Neural progenitor cell (in vitro differentiated cells): ENCODE measurements around the gene WDR86.

Experiments used
- EZH2 ChIP-seq: fragments of 200-600 bp; sonication (generic); IDR thresholded peaks from 2 replicates; pipeline ENCODE4 v1.6.1; 2017; ENCODE audit warnings: antibody characterized with exemption, mild to moderate bottlenecking, moderate library complexity
- TF ChIP-seq, protein P1 (sequence below): fragments of 200-600 bp; sonication (generic); IDR thresholded peaks from 2 replicates; pipeline ENCODE4 v1.5.1; 2017; ENCODE audit warnings: antibody characterized with exemption, mild to moderate bottlenecking

DNA sequence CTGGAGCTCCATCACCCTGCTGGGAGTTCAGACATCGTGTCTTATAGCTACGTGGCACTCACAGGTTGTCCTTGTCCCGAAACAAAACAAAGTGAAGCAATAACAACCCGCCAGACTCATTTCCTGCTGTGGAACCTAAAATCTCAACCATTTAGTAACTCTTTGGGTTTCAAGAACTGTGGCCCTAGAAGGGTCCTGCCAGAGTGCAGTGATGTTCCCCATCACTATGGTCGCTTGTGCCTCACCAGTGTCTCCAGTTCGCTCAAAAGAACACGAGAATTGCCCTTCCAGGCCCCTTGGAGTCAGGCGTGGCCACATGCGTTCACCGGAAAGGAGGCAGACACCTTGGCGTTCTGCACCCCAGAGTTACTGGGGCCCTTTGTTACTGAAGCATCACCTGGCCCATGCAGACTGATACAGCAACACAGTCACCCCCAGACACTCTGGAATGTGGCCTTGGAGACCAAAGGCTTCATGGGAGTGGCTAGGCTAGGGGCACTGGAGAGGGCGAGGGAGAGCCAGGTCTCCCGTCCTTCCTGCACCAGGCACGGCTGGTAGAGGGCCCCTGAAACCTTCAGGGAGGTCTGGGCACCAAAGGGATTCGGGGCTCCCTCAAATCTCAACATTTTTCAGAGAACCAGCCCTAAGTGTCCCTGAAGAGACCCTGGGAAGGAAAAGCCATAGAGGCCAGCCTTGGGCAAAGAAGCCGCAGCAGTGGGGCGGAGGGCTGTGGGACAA lies 29.2 kb upstream of the WDR86 start:
- TF ChIP-seq, protein P1, sequence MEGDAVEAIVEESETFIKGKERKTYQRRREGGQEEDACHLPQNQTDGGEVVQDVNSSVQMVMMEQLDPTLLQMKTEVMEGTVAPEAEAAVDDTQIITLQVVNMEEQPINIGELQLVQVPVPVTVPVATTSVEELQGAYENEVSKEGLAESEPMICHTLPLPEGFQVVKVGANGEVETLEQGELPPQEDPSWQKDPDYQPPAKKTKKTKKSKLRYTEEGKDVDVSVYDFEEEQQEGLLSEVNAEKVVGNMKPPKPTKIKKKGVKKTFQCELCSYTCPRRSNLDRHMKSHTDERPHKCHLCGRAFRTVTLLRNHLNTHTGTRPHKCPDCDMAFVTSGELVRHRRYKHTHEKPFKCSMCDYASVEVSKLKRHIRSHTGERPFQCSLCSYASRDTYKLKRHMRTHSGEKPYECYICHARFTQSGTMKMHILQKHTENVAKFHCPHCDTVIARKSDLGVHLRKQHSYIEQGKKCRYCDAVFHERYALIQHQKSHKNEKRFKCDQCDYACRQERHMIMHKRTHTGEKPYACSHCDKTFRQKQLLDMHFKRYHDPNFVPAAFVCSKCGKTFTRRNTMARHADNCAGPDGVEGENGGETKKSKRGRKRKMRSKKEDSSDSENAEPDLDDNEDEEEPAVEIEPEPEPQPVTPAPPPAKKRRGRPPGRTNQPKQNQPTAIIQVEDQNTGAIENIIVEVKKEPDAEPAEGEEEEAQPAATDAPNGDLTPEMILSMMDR, result no peak
- no peak for TF ChIP-seq EZH2
